ENCODE measurements around the gene RAB43.

- TF ChIP-seq, protein P1, sequence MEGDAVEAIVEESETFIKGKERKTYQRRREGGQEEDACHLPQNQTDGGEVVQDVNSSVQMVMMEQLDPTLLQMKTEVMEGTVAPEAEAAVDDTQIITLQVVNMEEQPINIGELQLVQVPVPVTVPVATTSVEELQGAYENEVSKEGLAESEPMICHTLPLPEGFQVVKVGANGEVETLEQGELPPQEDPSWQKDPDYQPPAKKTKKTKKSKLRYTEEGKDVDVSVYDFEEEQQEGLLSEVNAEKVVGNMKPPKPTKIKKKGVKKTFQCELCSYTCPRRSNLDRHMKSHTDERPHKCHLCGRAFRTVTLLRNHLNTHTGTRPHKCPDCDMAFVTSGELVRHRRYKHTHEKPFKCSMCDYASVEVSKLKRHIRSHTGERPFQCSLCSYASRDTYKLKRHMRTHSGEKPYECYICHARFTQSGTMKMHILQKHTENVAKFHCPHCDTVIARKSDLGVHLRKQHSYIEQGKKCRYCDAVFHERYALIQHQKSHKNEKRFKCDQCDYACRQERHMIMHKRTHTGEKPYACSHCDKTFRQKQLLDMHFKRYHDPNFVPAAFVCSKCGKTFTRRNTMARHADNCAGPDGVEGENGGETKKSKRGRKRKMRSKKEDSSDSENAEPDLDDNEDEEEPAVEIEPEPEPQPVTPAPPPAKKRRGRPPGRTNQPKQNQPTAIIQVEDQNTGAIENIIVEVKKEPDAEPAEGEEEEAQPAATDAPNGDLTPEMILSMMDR (IDR thresholded peaks at IDR 0.05; ENCODE audit: low read length): no peak
- no peak for TF ChIP-seq EZH2 (IDR thresholded peaks at IDR 0.05; ENCODE audit: borderline replicate concordance, low read length)
Measured at GRCh38 chr3:129040039-129040336, 81.6 kb downstream of the RAB43 start.

Data from OCI-LY1 (cell line).